GM12801 (cell line): ENCODE results near the gene TRIM26.

Experiments
- TF ChIP-seq, protein P1 (sequence below): IDR thresholded peaks from one replicate; pipeline ENCODE4 v1.5.1; 2011; ENCODE audit warnings: control low read depth; ENCODE audit not compliant: insufficient read length; ENCODE audit errors: extremely low read depth

Gene TRIM26

DNA sequence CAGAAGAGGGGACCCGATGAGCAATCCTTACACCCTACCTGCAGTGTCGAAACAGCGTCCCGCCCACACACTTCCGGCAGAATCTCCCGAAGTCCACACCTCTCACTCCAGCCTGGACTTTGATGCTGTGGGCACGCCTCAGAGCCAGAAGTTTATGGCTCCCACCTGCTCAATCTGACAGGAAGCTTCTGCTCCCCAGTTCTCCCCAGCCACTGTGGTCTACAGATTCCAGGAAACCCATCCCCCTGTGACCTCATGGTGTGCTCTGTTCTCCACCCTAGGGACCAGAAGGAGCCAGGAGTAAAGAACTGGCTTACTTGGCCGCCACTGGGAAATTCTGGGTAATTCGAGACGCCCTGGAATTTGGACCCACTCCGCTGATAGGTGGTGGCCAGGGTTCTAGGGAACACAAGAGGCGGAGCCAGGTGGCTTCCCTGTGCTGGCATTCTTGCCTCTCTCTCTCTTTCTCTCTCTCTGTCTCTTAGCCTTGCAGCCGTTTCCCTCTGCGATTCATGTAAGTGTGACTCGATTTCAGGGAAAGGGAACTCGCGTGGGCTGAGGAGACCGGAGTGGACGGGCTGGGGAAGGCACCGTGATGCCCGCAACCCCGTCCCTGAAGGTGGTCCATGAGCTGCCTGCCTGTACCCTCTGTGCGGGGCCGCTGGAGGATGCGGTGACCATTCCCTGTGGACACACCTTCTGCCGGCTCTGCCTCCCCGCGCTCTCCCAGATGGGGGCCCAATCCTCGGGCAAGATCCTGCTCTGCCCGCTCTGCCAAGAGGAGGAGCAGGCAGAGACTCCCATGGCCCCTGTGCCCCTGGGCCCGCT is 49.9 kb downstream of the TRIM26 start, which contains the start of gene TRIM15:
Gene TRIM15 (plus strand): TSS at position 457 of the 828 bp plus-strand sequence. CDS start 139 bp downstream, at position 596.
- TF ChIP-seq, protein P1, sequence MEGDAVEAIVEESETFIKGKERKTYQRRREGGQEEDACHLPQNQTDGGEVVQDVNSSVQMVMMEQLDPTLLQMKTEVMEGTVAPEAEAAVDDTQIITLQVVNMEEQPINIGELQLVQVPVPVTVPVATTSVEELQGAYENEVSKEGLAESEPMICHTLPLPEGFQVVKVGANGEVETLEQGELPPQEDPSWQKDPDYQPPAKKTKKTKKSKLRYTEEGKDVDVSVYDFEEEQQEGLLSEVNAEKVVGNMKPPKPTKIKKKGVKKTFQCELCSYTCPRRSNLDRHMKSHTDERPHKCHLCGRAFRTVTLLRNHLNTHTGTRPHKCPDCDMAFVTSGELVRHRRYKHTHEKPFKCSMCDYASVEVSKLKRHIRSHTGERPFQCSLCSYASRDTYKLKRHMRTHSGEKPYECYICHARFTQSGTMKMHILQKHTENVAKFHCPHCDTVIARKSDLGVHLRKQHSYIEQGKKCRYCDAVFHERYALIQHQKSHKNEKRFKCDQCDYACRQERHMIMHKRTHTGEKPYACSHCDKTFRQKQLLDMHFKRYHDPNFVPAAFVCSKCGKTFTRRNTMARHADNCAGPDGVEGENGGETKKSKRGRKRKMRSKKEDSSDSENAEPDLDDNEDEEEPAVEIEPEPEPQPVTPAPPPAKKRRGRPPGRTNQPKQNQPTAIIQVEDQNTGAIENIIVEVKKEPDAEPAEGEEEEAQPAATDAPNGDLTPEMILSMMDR = no peak

DNA sequence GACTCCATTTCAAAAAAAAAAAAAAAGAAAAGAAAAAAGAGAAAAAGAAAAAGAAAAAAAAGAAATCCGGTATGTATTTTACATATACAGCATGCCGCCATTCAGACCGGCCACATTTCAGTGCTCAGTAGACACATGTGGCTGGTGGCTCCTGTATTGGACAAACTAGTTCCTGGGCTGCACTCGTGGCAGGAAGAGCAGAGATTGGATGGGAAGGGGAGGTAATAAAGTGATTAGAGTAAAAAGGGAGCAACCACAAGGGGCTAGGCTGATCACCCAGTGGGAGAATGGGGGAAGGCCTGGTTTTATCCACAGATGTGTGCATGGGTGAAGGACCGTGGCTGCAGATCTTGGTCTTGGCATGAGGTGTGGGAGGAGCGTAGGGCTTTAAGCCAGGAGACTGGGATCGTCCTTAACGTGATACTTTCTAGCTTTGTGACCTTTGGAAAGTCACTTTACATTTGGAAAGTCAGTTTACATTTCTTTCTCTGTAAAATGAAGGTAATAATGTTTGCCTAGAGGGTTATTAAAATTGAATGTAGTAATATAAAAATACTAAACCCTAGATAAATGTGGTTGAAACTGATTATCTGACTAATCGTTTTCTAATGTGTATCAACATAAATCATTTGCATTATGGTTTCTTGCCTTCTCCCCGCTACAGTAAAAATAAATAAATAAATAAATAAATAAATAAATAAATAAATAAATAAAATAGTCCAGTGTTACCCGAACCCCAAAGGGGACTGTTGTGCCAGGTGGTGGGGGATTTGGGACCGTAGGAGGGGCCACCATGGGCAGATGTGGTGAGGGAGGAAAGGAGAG is 50.7 kb downstream of the TRIM26 start:
- TF ChIP-seq, protein P1 = no peak

DNA sequence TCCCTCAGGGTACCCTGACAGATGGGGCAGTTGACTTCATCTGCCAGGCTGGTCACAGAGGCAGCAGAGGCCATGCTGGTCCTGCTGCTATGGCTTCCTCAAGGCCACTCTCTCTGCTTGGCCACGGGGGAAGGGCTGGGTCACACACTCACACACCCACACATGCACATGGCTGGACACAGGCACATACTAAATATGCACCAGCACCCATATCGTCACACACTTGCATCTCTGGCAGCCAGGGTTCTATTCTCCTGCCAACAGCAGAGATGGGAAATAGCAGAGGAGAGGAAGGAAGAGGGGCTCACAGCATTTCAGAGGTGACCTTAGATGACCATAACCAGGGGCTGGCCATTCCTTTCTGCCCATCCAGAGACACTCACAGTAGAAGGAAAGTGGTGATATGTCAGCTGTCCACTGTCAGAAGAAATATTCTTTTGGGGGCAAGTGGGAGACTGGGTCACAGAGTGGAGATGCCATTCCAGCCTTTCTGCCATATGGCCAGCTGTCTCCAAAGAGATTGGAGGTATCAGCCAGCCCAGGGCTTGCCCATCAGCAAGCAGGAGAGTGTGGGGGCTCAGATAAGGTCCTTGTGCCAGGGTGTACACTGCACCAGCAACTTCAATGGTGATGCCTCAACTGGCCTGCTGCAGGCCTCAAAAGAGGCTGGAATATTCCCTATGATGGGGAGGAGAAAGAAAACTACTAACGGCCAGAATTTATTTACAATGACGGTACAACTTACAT is 52.2 kb downstream of the TRIM26 start, which contains the start of gene TRIM10:
Gene TRIM10 (minus strand): TSS at position 427 of the 747 bp plus-strand sequence. CDS start 353 bp downstream, at position 74.
- TF ChIP-seq, protein P1 = no peak

DNA sequence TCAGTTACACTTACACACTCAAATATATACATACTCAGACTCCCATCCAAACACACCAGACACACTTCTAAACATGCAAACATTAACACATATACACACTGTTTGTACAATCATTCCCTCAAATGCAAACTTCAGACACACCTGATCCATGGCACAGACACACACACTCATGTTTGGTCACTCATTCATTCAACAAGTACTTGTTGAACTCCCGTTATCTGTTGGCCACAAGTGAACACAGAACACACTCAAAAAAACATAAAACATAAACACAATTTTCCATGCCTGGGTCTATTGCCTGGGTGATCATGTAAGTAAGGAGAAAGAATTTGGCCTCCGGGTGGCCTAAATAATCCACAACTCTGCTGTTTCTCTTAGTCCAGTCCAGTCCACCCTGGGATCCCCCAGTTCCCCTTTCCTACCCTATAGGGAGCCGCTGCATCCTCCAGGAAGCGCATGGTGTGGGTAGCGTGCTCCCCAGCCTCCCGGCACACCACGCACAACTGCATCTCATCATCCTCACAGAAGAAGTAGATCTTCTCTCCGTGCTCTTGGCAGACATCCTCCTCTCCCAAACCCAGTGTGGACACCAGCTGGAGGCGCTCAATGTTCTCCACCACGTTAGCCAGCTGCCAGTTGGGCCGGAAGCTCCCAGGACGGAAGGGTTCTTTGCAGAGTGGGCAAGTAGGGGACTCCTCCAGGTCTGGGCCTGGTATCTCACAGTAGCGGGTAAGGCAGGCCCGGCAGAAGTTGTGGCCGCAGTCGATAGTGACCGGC is 53.0 kb downstream of the TRIM26 start:
- TF ChIP-seq, protein P1 = no peak

DNA sequence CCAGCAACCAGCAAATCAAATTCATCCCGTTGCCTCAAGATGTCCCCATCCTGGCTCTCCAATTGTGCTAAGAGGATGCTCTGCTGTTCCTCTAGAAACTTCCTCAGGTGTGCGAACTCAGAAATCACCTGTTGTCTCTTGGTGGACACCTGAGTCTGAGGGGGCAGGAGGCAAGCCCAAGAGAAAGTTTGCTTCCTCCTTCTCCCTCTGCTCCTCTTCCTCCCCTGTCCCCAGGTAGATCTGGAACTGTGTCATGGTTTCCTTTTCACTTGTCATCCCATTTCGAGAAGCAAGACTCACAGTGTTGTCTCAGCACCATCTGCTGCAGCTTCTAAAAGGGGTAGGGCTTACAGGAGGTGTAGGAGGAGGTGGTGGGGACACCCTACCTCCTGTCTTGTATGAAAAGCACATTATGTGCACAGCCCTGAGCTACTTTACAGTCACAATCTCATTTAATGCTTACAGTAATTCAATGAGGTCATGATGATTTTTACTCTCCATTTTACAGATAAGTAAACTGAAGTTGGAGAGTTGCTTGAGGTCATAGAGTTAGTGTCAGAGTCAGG is 54.6 kb downstream of the TRIM26 start:
- TF ChIP-seq, protein P1 = no peak

DNA sequence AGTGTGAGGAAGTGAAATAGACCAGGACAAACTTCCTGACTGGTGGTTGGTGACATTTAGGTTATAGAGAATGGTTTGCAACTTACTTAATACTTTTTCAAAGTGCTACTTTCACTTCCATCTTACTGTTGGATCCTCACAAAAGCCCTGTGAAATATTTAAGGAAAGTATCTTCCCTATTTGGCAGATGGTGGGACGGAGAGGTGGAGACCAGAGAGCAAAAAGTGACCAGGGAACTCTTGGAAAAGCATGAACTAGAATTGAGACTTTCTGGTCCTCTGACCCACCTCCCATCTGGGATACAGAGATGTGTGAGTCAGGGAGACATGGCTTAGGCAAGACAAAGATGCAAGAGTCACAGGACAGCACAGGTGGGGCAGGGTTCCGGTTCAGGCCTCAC is 55.2 kb downstream of the TRIM26 start:
- TF ChIP-seq, protein P1 = no peak
